WTC11 (cell line): ENCODE measurements around the gene PUSL1.

Experiments
- ATF2 ChIP-seq: sonication (generic); formaldehyde crosslinking; IDR thresholded peaks from 2 replicates; pipeline ENCODE4 v1.8.1; 2022; ENCODE audit warnings: low read depth, missing genetic modification reagents, borderline replicate concordance
- ATF3 ChIP-seq: sonication (generic); formaldehyde crosslinking; conservative IDR thresholded peaks from 2 replicates; pipeline ENCODE4 v1.8.1; 2022; ENCODE audit warnings: mild to moderate bottlenecking, missing genetic modification reagents
- ATF6 ChIP-seq: sonication (generic); formaldehyde crosslinking; IDR thresholded peaks from 2 replicates; pipeline ENCODE4 v1.8.1; 2023; ENCODE audit warnings: mild to moderate bottlenecking, missing genetic modification reagents
- CBFB ChIP-seq: sonication (generic); formaldehyde crosslinking; IDR thresholded peaks from 2 replicates; pipeline ENCODE4 v1.8.1; 2022; ENCODE audit warnings: mild to moderate bottlenecking, low read depth, missing genetic modification reagents
- CTCF ChIP-seq: fragments of 200-600 bp; IDR thresholded peaks from 2 replicates; pipeline ENCODE4 v1.8.0; 2022; ENCODE audit warnings: antibody characterized with exemption
- E2F1 ChIP-seq: sonication (generic); formaldehyde crosslinking; IDR thresholded peaks from 2 replicates; pipeline ENCODE4 v1.8.0; 2022; ENCODE audit warnings: mild to moderate bottlenecking, missing genetic modification reagents
- FOXK1 ChIP-seq: sonication (generic); formaldehyde crosslinking; IDR thresholded peaks from 2 replicates; pipeline ENCODE4 v1.8.0; 2022; ENCODE audit warnings: mild to moderate bottlenecking, moderate library complexity, missing genetic modification reagents
- GABPB1 ChIP-seq: sonication (generic); formaldehyde crosslinking; IDR thresholded peaks from 2 replicates; pipeline ENCODE4 v1.8.1; 2023; ENCODE audit warnings: mild to moderate bottlenecking, missing genetic modification reagents
- MLX ChIP-seq: sonication (generic); formaldehyde crosslinking; IDR thresholded peaks from 2 replicates; pipeline ENCODE4 v1.8.1; 2023; ENCODE audit warnings: mild to moderate bottlenecking, missing genetic modification reagents, moderate library complexity
- USF1 ChIP-seq: sonication (generic); formaldehyde crosslinking; IDR thresholded peaks from 2 replicates; pipeline ENCODE4 v1.8.0; 2022; ENCODE audit warnings: mild to moderate bottlenecking, missing genetic modification reagents
- ZNF263 ChIP-seq: sonication (generic); formaldehyde crosslinking; IDR thresholded peaks from 2 replicates; pipeline ENCODE4 v1.8.1; 2022; ENCODE audit warnings: low read depth, mild to moderate bottlenecking, moderate library complexity, missing genetic modification reagents

- no peak for TF ChIP-seq CTCF
- no peak for TF ChIP-seq ATF2 (CRISPR knock-in tag)
- no peak for TF ChIP-seq CBFB (CRISPR knock-in tag)
- TF ChIP-seq ZNF263 (CRISPR knock-in tag), result no peak
- no peak for TF ChIP-seq FOXK1 (CRISPR knock-in tag)
- no peak for TF ChIP-seq ATF6 (CRISPR knock-in tag)
- TF ChIP-seq GABPB1, result no peak
- TF ChIP-seq ATF3 (CRISPR knock-in tag), result no peak
- no peak for TF ChIP-seq USF1 (CRISPR knock-in tag)
- TF ChIP-seq E2F1 (CRISPR knock-in tag), result no peak
- TF ChIP-seq MLX, result no peak
Measured at GRCh38 chr1:1356166-1356795, 47.9 kb downstream of the PUSL1 start.
